H1 (cell line): Measurements from ENCODE around the gene DMAC2L. TPM values are rescaled to one million over a fixed set of nuclear protein-coding genes. Genes with fewer than 3 reads are reported as not detected.

Experiments used
- CTCF ChIA-PET: fragments of 300-600 bp; sonication (Branson Sonifier 250); formaldehyde crosslinking; loops from one replicate; lab custom pipeline; 2021; ENCODE audit not compliant: partially characterized antibody; lab: Charles Lee
- POLR2A ChIA-PET: fragments of 300-600 bp; sonication (Branson Sonifier 250); formaldehyde crosslinking; loops from one replicate; lab custom pipeline; 2021; ENCODE audit warnings: inconsistent platforms; ENCODE audit not compliant: partially characterized antibody; lab: Charles Lee
- DNase-seq, 2 experiments: peaks; one replicate each; pipeline versions ENCODE4 v3.0.0 to v3.0.0-alpha.2; 2010 to 2022; ENCODE audit warnings: low spot score in 2 of 2, low read depth in 1 of 2, mixed read lengths in 1 of 2
- FAIRE-seq: peaks from 2 replicates; lab custom pipeline; 2011; peaks lifted over from hg19 to GRCh38; lab: Jason Lieb, UNC
- H2AFZ ChIP-seq: 2 replicates; pipeline ENCODE4 v1.8.1; 2012; ENCODE audit warnings: low read length, inconsistent platforms
- H2AK5ac ChIP-seq: 2 replicates; pipeline ENCODE4 v1.6.1; 2013; ENCODE audit warnings: low read depth, low read length
- H2BK120ac ChIP-seq: replicated peaks from 2 replicates; pipeline ENCODE3; 2013; ENCODE audit warnings: low read depth, low read length, inconsistent platforms
- H2BK12ac ChIP-seq: 2 replicates; pipeline ENCODE4 v1.6.1; 2013; ENCODE audit warnings: low read depth, low read length
- H2BK15ac ChIP-seq: 2 replicates; pipeline ENCODE4 v1.6.1; 2013; ENCODE audit warnings: low read length
- H2BK20ac ChIP-seq: 2 replicates; pipeline ENCODE4 v1.6.1; 2013; ENCODE audit warnings: low read length
- H2BK5ac ChIP-seq: 2 replicates; pipeline ENCODE4 v1.6.1; 2013; ENCODE audit warnings: low read depth, low read length
- H3K14ac ChIP-seq: 2 replicates; pipeline ENCODE4 v1.6.1; 2013; ENCODE audit warnings: inconsistent platforms; ENCODE audit not compliant: insufficient read length
- H3K18ac ChIP-seq: 2 replicates; pipeline ENCODE4 v1.6.1; 2013; ENCODE audit warnings: low read length; ENCODE audit errors: extremely low read depth
- H3K23ac ChIP-seq: 2 replicates; pipeline ENCODE4 v1.6.1; 2013; ENCODE audit warnings: inconsistent platforms; ENCODE audit not compliant: insufficient read length
- H3K23me2 ChIP-seq: 2 replicates; pipeline ENCODE4 v1.6.1; 2013; ENCODE audit warnings: low read depth, low read length
- H3K27ac ChIP-seq: 2 replicates; pipeline ENCODE4 v1.6.1; 2011; ENCODE audit warnings: low read depth, low read length, inconsistent platforms
- H3K27me3 ChIP-seq, 4 experiments: replicated peaks in 1 of 4; 1 replicate in 1 of 4; 2 replicates in 3 of 4; pipeline versions ENCODE4 v1.6.1 to v1.8.1; 2011 to 2013; ENCODE audit warnings: low read length in 3 of 4, mild to moderate bottlenecking in 3 of 4, inconsistent platforms in 2 of 4, mixed read lengths in 2 of 4, moderate library complexity in 1 of 4; ENCODE audit not compliant: control insufficient read depth in 3 of 4, insufficient read depth in 3 of 4; ENCODE audit errors: extremely low read depth in 1 of 4
- H3K36me3 ChIP-seq, 4 experiments: 2 replicates each; pipeline versions ENCODE4 v1.6.1 to v1.8.1; 2011 to 2013; ENCODE audit warnings: mild to moderate bottlenecking in 4 of 4, low read length in 3 of 4, moderate library complexity in 2 of 4, control low read depth in 1 of 4, inconsistent platforms in 1 of 4; ENCODE audit not compliant: insufficient read depth in 4 of 4, control insufficient read depth in 2 of 4
- H3K4ac ChIP-seq: replicated peaks from 2 replicates; pipeline ENCODE3; 2013; ENCODE audit warnings: low read length, low read depth, mixed read lengths, inconsistent platforms; ENCODE audit not compliant: insufficient read length
- H3K4me1 ChIP-seq, 4 experiments: replicated peaks in 1 of 4; 1 replicate in 1 of 4; 2 replicates in 3 of 4; pipeline versions ENCODE4 v1.6.1 to v1.8.1; 2011 to 2013; ENCODE audit warnings: low read length in 3 of 4, inconsistent platforms in 2 of 4, mixed read lengths in 1 of 4; ENCODE audit not compliant: insufficient read depth in 4 of 4, control insufficient read depth in 3 of 4
- H3K4me2 ChIP-seq, 2 experiments: 2 replicates each; pipeline versions ENCODE4 v1.6.1 to v1.8.1; 2011 to 2013; ENCODE audit warnings: low read depth in 2 of 2, low read length in 2 of 2, control low read depth in 1 of 2, inconsistent platforms in 1 of 2, mild to moderate bottlenecking in 1 of 2; ENCODE audit not compliant: insufficient read depth in 1 of 2
- H3K4me3 ChIP-seq, 4 experiments: fragments of 200-600, 300-600 bp in 1 of 4; sonication (generic), shearing (Covaris generic), sonication (Bioruptor Twin) in 1 of 4; 2 replicates each; pipeline versions ENCODE4 v1.5.1 to v1.8.1; 2011 to 2016; ENCODE audit warnings: low read length in 4 of 4, low read depth in 3 of 4, control low read depth in 2 of 4, inconsistent platforms in 2 of 4, mild to moderate bottlenecking in 2 of 4, mixed read lengths in 1 of 4, moderate library complexity in 1 of 4; ENCODE audit not compliant: insufficient read depth in 2 of 4; ENCODE audit errors: extremely low read depth in 1 of 4
- H3K56ac ChIP-seq: replicated peaks from 2 replicates; pipeline ENCODE3; 2013; ENCODE audit warnings: low read depth, mild to moderate bottlenecking, mixed read lengths, low read length, inconsistent platforms; ENCODE audit not compliant: insufficient read length
- H3K79me1 ChIP-seq: 2 replicates; pipeline ENCODE4 v1.6.1; 2013; ENCODE audit warnings: low read depth, low read length, control low read depth
- H3K79me2 ChIP-seq, 2 experiments: 2 replicates each; pipeline versions ENCODE4 v1.6.1 to v1.8.1; 2012 to 2013; ENCODE audit warnings: low read length in 2 of 2, mild to moderate bottlenecking in 2 of 2, inconsistent platforms in 1 of 2; ENCODE audit not compliant: insufficient read depth in 2 of 2, control insufficient read depth in 1 of 2
- H3K9ac ChIP-seq, 4 experiments: replicated peaks in 1 of 4; 1 replicate in 1 of 4; 2 replicates in 3 of 4; pipeline versions ENCODE4 v1.6.1 to v1.8.1; 2011 to 2013; ENCODE audit warnings: low read depth in 3 of 4, low read length in 3 of 4, control low read depth in 2 of 4, mild to moderate bottlenecking in 2 of 4, moderate library complexity in 2 of 4, inconsistent platforms in 1 of 4; ENCODE audit errors: extremely low read depth in 1 of 4
- H3K9me3 ChIP-seq, 2 experiments: 2 replicates each; pipeline versions ENCODE4 v1.6.1 to v1.8.1; 2012 to 2013; ENCODE audit warnings: mild to moderate bottlenecking in 2 of 2, moderate library complexity in 2 of 2, control low read depth in 1 of 2, inconsistent platforms in 1 of 2, low read depth in 1 of 2, low read length in 1 of 2, mixed read lengths in 1 of 2; ENCODE audit not compliant: insufficient read depth in 2 of 2
- H4K20me1 ChIP-seq, 2 experiments: replicated peaks in 1 of 2; 2 replicates each; pipeline versions ENCODE3 to v1.8.1; 2011 to 2013; ENCODE audit warnings: inconsistent platforms in 2 of 2, low read length in 2 of 2, mild to moderate bottlenecking in 1 of 2; ENCODE audit not compliant: insufficient read depth in 2 of 2, control insufficient read depth in 1 of 2
- H4K5ac ChIP-seq: 2 replicates; pipeline ENCODE4 v1.6.1; 2013; ENCODE audit warnings: low read length, low read depth, mixed read lengths, inconsistent platforms; ENCODE audit not compliant: insufficient read length
- H4K8ac ChIP-seq: 2 replicates; pipeline ENCODE4 v1.8.0; 2013; ENCODE audit warnings: mild to moderate bottlenecking, moderate library complexity, low read length, inconsistent platforms; ENCODE audit not compliant: insufficient read depth; ENCODE audit errors: extremely low read depth
- H4K91ac ChIP-seq: replicated peaks from 2 replicates; pipeline ENCODE3; 2013; ENCODE audit warnings: low read length, mixed read lengths, inconsistent platforms; ENCODE audit not compliant: insufficient read length
- CEBPB ChIP-seq: IDR thresholded peaks from 2 replicates; pipeline ENCODE4 v1.6.1; 2012; ENCODE audit warnings: low read depth, low read length
- CREB1 ChIP-seq: IDR thresholded peaks from 2 replicates; pipeline ENCODE4 v1.6.1; 2012; ENCODE audit warnings: inconsistent platforms
- CTCF ChIP-seq, 3 experiments: IDR thresholded peaks; 1 replicate in 2 of 3; 2 replicates in 1 of 3; pipeline versions ENCODE4 v1.5.1 to v1.6.1; 2011; ENCODE audit warnings: low read length in 3 of 3, mild to moderate bottlenecking in 3 of 3, inconsistent platforms in 2 of 3, low read depth in 1 of 3, moderate library complexity in 1 of 3; ENCODE audit not compliant: insufficient read depth in 1 of 3; ENCODE audit errors: control extremely low read depth in 1 of 3
- GABPA ChIP-seq: IDR thresholded peaks from 2 replicates; pipeline ENCODE4 v1.6.1; 2011; ENCODE audit warnings: mild to moderate bottlenecking, low read length, moderate library complexity, borderline replicate concordance; ENCODE audit not compliant: insufficient read depth
- HDAC2 ChIP-seq, 2 experiments: fragments of 300-600 bp in 1 of 2; sonication (generic) in 1 of 2; IDR thresholded peaks; 2 replicates each; pipeline ENCODE4 v1.6.1; 2011 to 2012; ENCODE audit warnings: low read depth in 2 of 2, low read length in 2 of 2, mild to moderate bottlenecking in 2 of 2, moderate library complexity in 2 of 2, borderline replicate concordance in 1 of 2, inconsistent platforms in 1 of 2
- MAX ChIP-seq: IDR thresholded peaks from 2 replicates; pipeline ENCODE4 v1.6.1; 2012; ENCODE audit warnings: inconsistent platforms
- POLR2A ChIP-seq, 2 experiments: IDR thresholded peaks; 1 replicate in 1 of 2; 2 replicates in 1 of 2; pipeline ENCODE4 v1.6.1; 2011; ENCODE audit warnings: low read depth in 2 of 2, low read length in 2 of 2, mild to moderate bottlenecking in 2 of 2; ENCODE audit errors: control extremely low read depth in 1 of 2
- RNF2 ChIP-seq: fragments of 200-900, 300-1000 bp; sonication (generic); IDR thresholded peaks from 2 replicates; pipeline ENCODE4 v1.7.1; 2016; ENCODE audit warnings: borderline replicate concordance, low read depth, mild to moderate bottlenecking, antibody characterized with exemption, low read length; ENCODE audit not compliant: poor library complexity, severe bottlenecking; ENCODE audit errors: missing control alignments
- SIRT6 ChIP-seq: IDR thresholded peaks from one replicate; pipeline ENCODE4 v1.7.1; 2012; ENCODE audit warnings: low read length, inconsistent platforms
- TAF7 ChIP-seq: optimal IDR thresholded peaks from 2 replicates; pipeline ENCODE3; 2011; ENCODE audit warnings: low read depth, mild to moderate bottlenecking, inconsistent platforms, low read length, moderate library complexity, borderline replicate concordance
- YY1 ChIP-seq: IDR thresholded peaks from 2 replicates; pipeline ENCODE4 v1.6.1; 2011; ENCODE audit warnings: low read depth, mild to moderate bottlenecking, low read length
- WGBS, 2 experiments: shearing (Covaris generic) in 1 of 2; methylation state at CpG; one replicate each; pipeline versions ENCODE4 v1.1.6 to v1.1.7; 2013 to 2015; ENCODE audit warnings: low lambda C conversion rate in 2 of 2, mixed read lengths in 2 of 2, inconsistent platforms in 1 of 2, low coverage in 1 of 2, missing lambda C conversion rate in 1 of 2; ENCODE audit not compliant: insufficient replicate concordance in 2 of 2, insufficient coverage in 1 of 2, insufficient read length in 1 of 2; ENCODE audit errors: extremely low coverage in 1 of 2, missing lambda C conversion rate in 1 of 2; 5-methylcytosine and 5-hydroxymethylcytosine counted together
- polyA plus RNA-seq, 7 experiments: library from polyadenylated mRNA; depleted of rRNA in 3 of 7; stranded (reverse) in 5 of 7; unstranded in 2 of 7; fragments of >200 nt in 5 of 7; fragments of 200-250 nt in 2 of 7; gene quantifications; 1 replicate in 5 of 7; 2 replicates in 1 of 7; 4 replicates in 1 of 7; pipeline versions ENCODE4 v1.2.1 to v1.2.3, GENCODE V29; 2011 to 2013; ENCODE audit warnings: missing spikeins in 2 of 7, mixed read lengths in 2 of 7
- total RNA-seq: library from RNA; stranded (reverse); fragmentation: NEBNext Ultra II Directional; extraction: Animal tissue kit (Norgen Biotek cat#: 25700); gene quantifications from 2 replicates; pipeline ENCODE4 v1.2.1, GENCODE V29; 2021

Gene DMAC2L
- total and polyA plus RNA-seq, 2 of the 8 experiments (the other 6 are each of a cell fraction or from before 2014, with no cell fraction given), result 20.3 to 28.9 TPM

- Histone ChIP-seq H3K14ac (no peak overlapping the region), H3K56ac (no peak overlapping the region), H3K23ac (no peak overlapping the region), H4K91ac (no peak overlapping the region), H2AFZ (no peak overlapping the region), H2AK5ac (no peak overlapping the region), H3K18ac (no peak overlapping the region), H3K23me2 (no peaks in the 10 kb centered on the region; the same call in 1 of the 2 replicates), H3K9ac (no peak overlapping the region), H3K27ac (no peak overlapping the region), H2BK120ac (no peak overlapping the region), H4K5ac (no peak overlapping the region), H3K79me1 (no peaks in the 10 kb centered on the region), H3K4ac (no peak overlapping the region), H4K20me1 (no peaks in the 10 kb centered on the region), H3K4me2 (no peak overlapping the region), H2BK12ac (no peak overlapping the region), H2BK15ac (no peak overlapping the region), H3K36me3 (no peaks in the 10 kb centered on the region), H3K27me3 (no peaks in the 10 kb centered on the region; a peak in 1 of 7 replicates), H3K79me2 (no peaks in the 10 kb centered on the region), H4K8ac (no peak overlapping the region), H3K4me1 (no peaks in the 10 kb centered on the region), H2BK5ac (no peak overlapping the region), H3K9me3 (peaks cover 0 to 2% of the 10 kb centered on the region in 2 experiments; a peak in 1 of 4 replicates), H2BK20ac (no peak overlapping the region), H3K4me3 (no peak overlapping the region)
- FAIRE-seq, result no peak
- POLR2A ChIA-PET, result no interaction called here
- CTCF ChIA-PET, result interaction anchor here (0.8 kb wide), 1 partner anchor 8 kb away, joined by 3 read pairs; no protein-coding TSS in a partner anchor
- DNase-seq, result no peak
- 87% methylated on average over 1 of the region's 1 CpG; no CpG with 5 or more reads in 1 of the 2 experiments for WGBS, 2 experiments
- TF ChIP-seq RNF2 (no peak), SIRT6 (no peak), HDAC2 (IDR thresholded peaks at IDR 0.05; ENCODE audit: borderline replicate concordance in 1 of 2, low read depth in 2 of 2, low read length in 2 of 2) (no peak), CREB1 (no peak), CEBPB (no peak), TAF7 (no peak), MAX (no peak), POLR2A (IDR thresholded peaks at IDR 0.05; ENCODE audit: control extremely low read depth in 1 of 2, low read depth in 2 of 2, low read length in 2 of 2) (no peak), YY1 (no peak), GABPA (no peak), CTCF (IDR thresholded peaks at IDR 0.05; ENCODE audit: control extremely low read depth in 1 of 3, insufficient read depth in 1 of 3, low read depth in 1 of 3, low read length in 3 of 3) (no peak)
Observed at GRCh38 chr14:50364792-50365191, 52.7 kb downstream of the DMAC2L start.
